WERI-Rb-1 (cell line): ENCODE data around the gene TRIM16.
"Not testable (repeated sequence)": the region's sequence is repeated elsewhere in the genome, so short reads cannot be mapped to it uniquely, and the experiment has no call there.

Experiments used
- DNase-seq: peaks from one replicate; pipeline ENCODE4 v3.0.0-alpha.2; 2020
- H3K27ac ChIP-seq: fragments of 250-450 bp; sonication (Bioruptor Pico); 2 replicates; pipeline ENCODE4 v1.5.1; 2020; ENCODE audit warnings: mild to moderate bottlenecking, moderate library complexity
- H3K27me3 ChIP-seq: fragments of 250-450 bp; sonication (Bioruptor Pico); 2 replicates; pipeline ENCODE4 v1.5.1; 2021; ENCODE audit warnings: mild to moderate bottlenecking, low read depth, moderate library complexity; ENCODE audit not compliant: insufficient read depth, severe bottlenecking
- H3K36me3 ChIP-seq: fragments of 250-450 bp; sonication (Bioruptor Pico); 2 replicates; pipeline ENCODE4 v1.5.1; 2020; ENCODE audit warnings: mild to moderate bottlenecking, moderate library complexity
- H3K4me3 ChIP-seq: 2 replicates; pipeline ENCODE4 v1.5.1; 2011; ENCODE audit warnings: low read depth, mild to moderate bottlenecking, control low read depth, low read length
- H3K9me3 ChIP-seq: fragments of 250-450 bp; sonication (Bioruptor Pico); 2 replicates; pipeline ENCODE4 v1.5.1; 2021; ENCODE audit warnings: mild to moderate bottlenecking, moderate library complexity; ENCODE audit not compliant: severe bottlenecking

Gene TRIM16

GRCh38 chr17:15683824-15684478, at the start of gene TRIM16:
Gene TRIM16 (minus strand): TSS chr17:15684311. CDS start chr17:15651609, 32,702 bp downstream.
- H3K27me3 ChIP-seq, H3K9me3 ChIP-seq, H3K36me3 ChIP-seq: not testable (repeated sequence)
- DNase-seq: peak; percentile 59
- H3K27ac ChIP-seq: peak within 1 kb of the TSS; percentile 51
- H3K4me3 ChIP-seq: peak within 1 kb of the TSS; percentile 75

DNA sequence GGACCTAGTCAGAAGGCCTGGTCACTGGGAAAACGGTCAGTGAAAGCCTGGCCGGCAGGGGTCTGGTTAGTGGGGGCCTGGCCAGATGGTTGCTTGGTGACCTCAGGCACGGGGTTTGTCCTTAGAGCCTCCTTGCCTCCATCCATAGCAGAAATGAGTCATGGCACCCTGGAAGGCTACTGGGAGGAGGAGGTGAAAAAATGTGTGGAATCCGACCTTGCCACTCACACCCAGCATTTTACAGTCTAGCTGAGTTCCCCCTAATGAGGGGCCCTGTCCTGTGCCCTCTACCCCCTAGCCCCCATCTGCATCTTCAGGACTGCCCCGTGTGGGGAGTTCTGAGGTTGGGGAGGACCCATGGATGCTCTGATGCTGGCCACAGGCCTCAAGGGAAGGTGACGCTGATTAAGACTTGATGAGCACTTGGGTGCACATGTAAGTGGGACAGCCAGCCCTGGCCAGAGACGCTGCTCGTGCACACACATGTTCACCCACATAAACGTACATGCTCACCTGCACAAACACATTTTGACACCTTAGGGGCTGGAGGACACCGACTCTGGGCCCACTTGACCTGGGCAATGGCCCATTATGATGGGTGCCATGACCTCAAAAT, 49.2 kb upstream of the TRIM16 start:
- not testable (repeated sequence) for H3K27ac ChIP-seq, DNase-seq, H3K4me3 ChIP-seq, H3K27me3 ChIP-seq, H3K36me3 ChIP-seq, H3K9me3 ChIP-seq

- H3K36me3 ChIP-seq, H3K27ac ChIP-seq, H3K4me3 ChIP-seq, DNase-seq, H3K9me3 ChIP-seq, H3K27me3 ChIP-seq: not testable (repeated sequence)
Observed at GRCh38 chr17:15731900-15732299, 47.8 kb upstream of the TRIM16 start, which contains the start of gene TBC1D26. Gene TBC1D26 (plus strand): TSS chr17:15732283. CDS start chr17:15735349, 3,066 bp downstream.

DNA sequence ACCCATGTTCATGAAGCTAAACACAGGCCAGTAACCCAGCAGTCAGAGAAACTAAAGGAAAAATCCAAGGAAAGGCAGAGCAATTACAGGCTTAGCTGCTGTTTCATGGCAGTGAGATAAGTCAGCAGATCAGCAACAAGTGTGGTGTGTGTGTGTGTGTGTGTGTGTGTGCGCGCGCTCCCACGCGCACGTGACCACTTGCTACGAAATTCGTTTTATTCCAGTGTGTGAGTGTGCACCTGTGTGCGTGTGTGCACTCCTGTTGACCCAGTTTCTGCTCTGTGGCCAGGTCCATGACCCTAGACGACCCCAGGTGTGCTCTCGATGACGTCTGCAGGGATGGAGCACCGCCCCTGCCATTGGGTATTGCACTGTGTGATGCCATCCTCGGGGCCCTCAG, 46.4 kb upstream of the TRIM16 start:
- H3K27ac ChIP-seq, H3K36me3 ChIP-seq, H3K4me3 ChIP-seq, DNase-seq, H3K27me3 ChIP-seq, H3K9me3 ChIP-seq: not testable (repeated sequence)

DNA sequence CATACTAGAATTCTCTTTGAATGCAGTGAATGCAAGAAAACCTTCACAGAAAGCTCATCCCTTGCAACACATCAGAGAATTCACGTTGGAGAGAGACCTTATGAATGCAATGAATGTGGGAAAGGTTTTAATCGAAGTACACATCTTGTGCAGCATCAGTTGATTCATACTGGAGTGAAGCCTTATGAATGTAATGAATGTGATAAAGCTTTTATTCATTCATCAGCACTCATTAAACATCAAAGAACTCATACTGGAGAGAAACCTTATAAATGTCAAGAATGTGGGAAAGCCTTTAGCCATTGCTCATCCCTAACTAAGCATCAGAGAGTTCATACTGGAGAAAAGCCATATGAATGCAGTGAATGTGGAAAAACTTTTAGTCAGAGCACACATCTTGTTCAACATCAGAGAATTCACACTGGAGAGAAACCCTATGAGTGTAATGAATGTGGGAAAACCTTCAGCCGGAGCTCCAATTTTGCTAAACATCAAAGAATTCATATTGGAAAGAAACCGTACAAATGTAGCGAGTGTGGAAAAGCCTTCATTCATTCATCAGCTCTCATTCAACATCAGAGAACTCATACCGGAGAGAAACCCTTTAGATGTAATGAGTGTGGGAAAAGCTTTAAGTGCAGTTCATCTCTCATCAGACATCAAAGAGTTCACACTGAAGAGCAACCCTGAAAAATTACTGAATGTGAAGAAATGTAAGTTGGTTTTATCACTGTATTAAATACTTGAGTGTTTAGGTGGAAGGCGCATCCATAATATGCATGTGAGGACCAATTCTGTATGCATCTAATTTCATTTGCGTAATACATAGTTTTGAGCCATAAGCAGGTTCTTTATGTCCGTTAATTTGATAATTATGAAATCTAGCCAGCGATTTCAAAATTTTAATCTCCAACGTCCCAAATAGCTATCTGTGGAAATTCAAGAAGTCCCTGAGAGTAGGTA, 32.8 kb upstream of the TRIM16 start:
- not testable (repeated sequence) for H3K36me3 ChIP-seq, H3K27me3 ChIP-seq, H3K4me3 ChIP-seq, H3K9me3 ChIP-seq, H3K27ac ChIP-seq, DNase-seq

DNA sequence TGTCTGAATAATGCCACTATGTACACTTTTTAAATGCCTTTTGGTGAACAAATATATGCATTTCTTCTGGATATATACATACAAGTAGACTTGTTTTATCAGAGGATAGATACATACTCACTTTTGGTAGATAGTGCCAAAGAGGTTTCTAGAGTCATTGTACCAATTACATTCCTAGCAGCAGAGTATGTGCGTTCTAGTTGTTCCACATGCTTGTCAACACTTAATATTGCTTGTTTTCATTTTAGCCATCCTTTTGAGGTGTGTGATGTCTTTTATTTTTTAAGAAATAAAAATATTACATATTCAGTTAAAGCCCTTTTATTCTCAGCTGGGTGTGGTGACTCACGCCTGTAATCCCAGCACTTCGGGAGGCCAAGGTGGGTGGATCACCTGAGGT, 24.8 kb upstream of the TRIM16 start:
- H3K36me3 ChIP-seq: peaks cover 43% of the 10 kb centered on the region
- not testable (repeated sequence) for H3K4me3 ChIP-seq, H3K9me3 ChIP-seq, H3K27ac ChIP-seq, DNase-seq, H3K27me3 ChIP-seq

DNA sequence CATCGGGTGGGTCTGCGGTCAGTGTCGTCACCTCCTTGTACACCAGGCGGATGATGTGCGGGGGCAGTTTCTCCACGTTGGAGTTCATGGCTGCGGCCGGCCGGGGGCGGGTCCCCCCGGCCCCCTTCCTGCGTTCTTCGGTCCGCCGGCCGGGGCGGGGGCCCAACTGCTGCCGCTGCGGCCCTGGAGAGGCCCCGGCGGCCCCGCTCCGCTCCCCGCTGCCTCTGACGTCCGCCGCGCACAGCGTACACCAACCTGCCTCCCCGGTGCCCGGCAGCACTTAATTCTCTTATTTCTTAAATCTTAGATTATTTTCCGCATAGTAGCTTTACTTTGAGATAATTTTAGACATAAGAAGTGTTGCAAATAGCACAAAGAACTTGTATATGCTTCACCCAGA, 20.7 kb upstream of the TRIM16 start:
- H3K27ac ChIP-seq, H3K27me3 ChIP-seq, H3K4me3 ChIP-seq, DNase-seq, H3K9me3 ChIP-seq: not testable (repeated sequence)
- peaks cover 46% of the 10 kb centered on the region for H3K36me3 ChIP-seq

- not testable (repeated sequence) for H3K9me3 ChIP-seq, H3K27me3 ChIP-seq
Observed at GRCh38 chr17:15704239-15704638, 20.1 kb upstream of the TRIM16 start.

DNA sequence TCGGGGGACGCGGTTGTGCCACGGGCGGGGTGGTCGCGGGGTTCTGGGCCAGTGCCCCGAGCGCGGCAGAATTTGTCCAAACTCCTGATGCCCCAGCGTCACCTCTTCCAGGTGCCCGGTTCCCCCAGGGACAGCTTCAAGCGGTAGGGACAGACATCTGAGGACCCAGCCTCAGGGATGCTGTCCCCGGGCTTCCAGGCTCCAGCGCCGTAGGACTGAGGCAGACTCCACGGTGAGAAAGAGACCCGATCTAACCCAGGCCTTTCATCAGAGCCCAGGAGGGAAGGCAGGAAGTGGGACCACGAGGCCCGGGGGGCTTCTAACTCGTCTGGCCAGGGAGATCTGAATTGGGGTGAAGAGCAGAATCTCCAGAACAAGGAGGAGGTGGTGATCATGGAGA, 15.8 kb upstream of the TRIM16 start:
- not testable (repeated sequence) for H3K36me3 ChIP-seq, DNase-seq, H3K27me3 ChIP-seq, H3K9me3 ChIP-seq, H3K27ac ChIP-seq
- H3K4me3 ChIP-seq: peak overlapping the region; percentile 56

More at GRCh38 chr17:15704239-15704638, 20.1 kb upstream of the TRIM16 start:
- H3K4me3 ChIP-seq, H3K27ac ChIP-seq, DNase-seq: not testable (repeated sequence)
- peaks cover 46% of the 10 kb centered on the region for H3K36me3 ChIP-seq

DNA sequence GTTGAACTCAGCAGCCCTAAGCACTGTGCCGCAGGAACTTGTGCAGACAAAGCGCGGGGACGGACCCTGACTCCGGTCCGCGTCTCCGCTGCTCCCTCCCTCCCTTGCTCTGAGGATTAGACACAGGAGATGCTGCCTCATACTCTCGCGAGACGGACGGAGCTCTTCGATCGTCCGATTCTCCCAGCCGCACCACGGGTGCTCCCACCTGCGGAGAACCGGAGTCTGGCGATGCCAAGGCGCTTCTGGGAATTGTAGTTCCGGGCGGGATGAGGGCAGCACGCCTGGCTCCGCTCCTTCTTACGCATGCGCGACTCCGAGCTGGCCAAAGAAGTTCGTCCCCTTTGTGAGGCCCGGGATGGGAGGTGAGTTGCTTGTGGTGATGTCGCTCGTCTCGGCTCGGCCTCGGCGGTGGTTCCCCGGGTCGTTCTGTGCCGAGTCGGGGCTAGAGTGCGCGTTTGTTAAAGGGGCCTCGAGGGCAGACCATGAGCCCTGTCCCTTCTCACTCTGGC, 15.4 kb upstream of the TRIM16 start, which contains the start of gene ZNF286A:
ZNF286A (plus strand) TSS at position 340 of the 512 bp plus-strand sequence. CDS start 578 bp downstream, outside the sequence.
- H3K27ac ChIP-seq, H3K36me3 ChIP-seq, H3K27me3 ChIP-seq, H3K9me3 ChIP-seq: not testable (repeated sequence)
- H3K4me3 ChIP-seq: peak within 1 kb of the TSS; percentile 56
- peak; percentile 100 for DNase-seq

DNA sequence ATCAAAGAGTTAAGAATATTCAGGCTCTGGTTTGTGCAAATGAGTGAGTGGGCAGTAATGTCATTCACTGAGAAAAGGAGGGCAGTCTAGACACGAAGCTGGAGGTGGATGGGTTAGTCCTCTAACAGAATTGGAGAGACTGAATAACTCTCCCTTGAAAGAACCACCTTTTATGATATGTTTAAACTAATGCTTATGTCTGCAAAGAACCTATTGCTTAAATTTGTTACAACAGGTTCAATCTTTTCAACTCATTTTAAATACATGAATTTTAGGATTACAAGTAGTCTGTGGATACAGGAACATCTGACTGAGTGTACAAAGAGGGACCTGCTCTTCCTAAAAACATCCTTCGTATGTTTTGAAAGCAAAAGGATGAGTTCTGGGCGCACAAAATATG, 14.9 kb upstream of the TRIM16 start:
- not testable (repeated sequence) for H3K9me3 ChIP-seq, H3K27me3 ChIP-seq, H3K36me3 ChIP-seq, DNase-seq, H3K27ac ChIP-seq
- peak overlapping the region; percentile 56 for H3K4me3 ChIP-seq

GRCh38 chr17:15687494-15687893, 3.4 kb upstream of the TRIM16 start:
- not testable (repeated sequence) for H3K27me3 ChIP-seq, H3K4me3 ChIP-seq, DNase-seq, H3K36me3 ChIP-seq, H3K9me3 ChIP-seq, H3K27ac ChIP-seq

- DNase-seq, H3K9me3 ChIP-seq, H3K36me3 ChIP-seq, H3K27me3 ChIP-seq, H3K4me3 ChIP-seq, H3K27ac ChIP-seq: not testable (repeated sequence)
Observed at GRCh38 chr17:15683135-15683534, 976 bp downstream of the TRIM16 start.

GRCh38 chr17:15675991-15676390, 8.1 kb downstream of the TRIM16 start:
- H3K36me3 ChIP-seq, H3K27ac ChIP-seq, DNase-seq, H3K4me3 ChIP-seq, H3K27me3 ChIP-seq, H3K9me3 ChIP-seq: not testable (repeated sequence)
